NCI-H460 (cell line): ENCODE data around the gene GNG13. TPM values are rescaled to one million over a fixed set of nuclear protein-coding genes. Genes with fewer than 3 reads are reported as not detected.

Source experiments
- DNase-seq: peaks from one replicate; pipeline ENCODE4 v3.0.0-alpha.2; 2016; ENCODE audit warnings: low read depth; ENCODE audit errors: extremely low read depth
- total RNA-seq: library from RNA; depleted of rRNA; stranded (reverse); fragments of >200 nt; shearing (Covaris generic); gene quantifications from 2 replicates; pipeline ENCODE4 v1.2.3, GENCODE V29; 2014

The GNG13 gene
- total RNA-seq, 1 experiment from 2014 or later, result not detected

- DNase-seq, result no peak
Observed at GRCh38 chr16:815861-816260, 15.3 kb upstream of the GNG13 start.

DNA sequence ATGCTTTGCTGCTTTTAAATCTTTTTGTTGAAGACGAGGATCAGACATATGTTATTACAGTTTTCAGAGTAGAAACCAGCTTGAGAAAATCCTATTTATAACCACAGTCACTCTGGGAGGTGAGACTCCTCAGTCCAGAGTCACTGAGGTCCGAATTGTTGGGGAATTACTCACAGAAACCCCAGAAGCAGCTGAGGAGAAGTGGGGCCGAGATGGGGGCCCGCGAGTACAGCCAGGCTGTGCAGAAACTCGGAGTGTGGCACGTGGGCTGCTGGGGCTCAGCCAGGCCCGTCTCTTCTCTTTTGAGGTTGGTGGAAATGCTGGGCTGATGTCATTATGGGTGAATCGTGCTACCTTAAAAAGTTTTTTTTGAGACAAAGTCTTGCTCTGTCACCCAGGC is 14.4 kb upstream of the GNG13 start:
- no peak for DNase-seq

DNA sequence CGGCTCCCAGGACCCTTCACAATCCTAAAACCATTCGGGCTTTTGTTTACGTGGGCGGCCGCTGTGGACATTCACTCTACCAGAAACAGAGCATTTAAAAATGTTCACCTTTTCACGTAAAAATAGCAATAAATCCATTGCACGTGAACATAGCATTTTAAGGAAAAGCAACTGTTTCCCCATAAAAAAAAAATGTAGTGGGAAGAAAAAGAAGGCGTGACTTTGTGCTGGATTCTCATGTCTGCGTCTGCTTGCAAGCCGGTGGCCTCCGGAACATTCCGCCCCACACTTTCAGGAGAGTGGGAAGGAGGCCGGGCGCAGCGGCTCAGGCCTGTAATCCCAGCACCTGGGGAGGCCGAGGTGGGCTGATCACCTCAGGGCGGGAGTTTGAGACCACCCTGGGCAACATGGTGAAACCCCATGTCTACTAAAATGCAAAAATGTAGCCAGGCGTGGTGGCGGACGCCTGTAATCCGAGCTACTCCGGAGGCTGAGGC is 13.4 kb upstream of the GNG13 start:
- DNase-seq, result no peak

- DNase-seq, result peak; percentile 24
Observed at GRCh38 chr16:813204-813915, 12.8 kb upstream of the GNG13 start.

- DNase-seq, result no peak
Observed at GRCh38 chr16:808085-808386, 7.5 kb upstream of the GNG13 start.

- peak; percentile 92 for DNase-seq
Observed at GRCh38 chr16:807347-808084, 7.0 kb upstream of the GNG13 start.

GRCh38 chr16:805474-805873 is 4.9 kb upstream of the GNG13 start:
- no peak for DNase-seq

DNA sequence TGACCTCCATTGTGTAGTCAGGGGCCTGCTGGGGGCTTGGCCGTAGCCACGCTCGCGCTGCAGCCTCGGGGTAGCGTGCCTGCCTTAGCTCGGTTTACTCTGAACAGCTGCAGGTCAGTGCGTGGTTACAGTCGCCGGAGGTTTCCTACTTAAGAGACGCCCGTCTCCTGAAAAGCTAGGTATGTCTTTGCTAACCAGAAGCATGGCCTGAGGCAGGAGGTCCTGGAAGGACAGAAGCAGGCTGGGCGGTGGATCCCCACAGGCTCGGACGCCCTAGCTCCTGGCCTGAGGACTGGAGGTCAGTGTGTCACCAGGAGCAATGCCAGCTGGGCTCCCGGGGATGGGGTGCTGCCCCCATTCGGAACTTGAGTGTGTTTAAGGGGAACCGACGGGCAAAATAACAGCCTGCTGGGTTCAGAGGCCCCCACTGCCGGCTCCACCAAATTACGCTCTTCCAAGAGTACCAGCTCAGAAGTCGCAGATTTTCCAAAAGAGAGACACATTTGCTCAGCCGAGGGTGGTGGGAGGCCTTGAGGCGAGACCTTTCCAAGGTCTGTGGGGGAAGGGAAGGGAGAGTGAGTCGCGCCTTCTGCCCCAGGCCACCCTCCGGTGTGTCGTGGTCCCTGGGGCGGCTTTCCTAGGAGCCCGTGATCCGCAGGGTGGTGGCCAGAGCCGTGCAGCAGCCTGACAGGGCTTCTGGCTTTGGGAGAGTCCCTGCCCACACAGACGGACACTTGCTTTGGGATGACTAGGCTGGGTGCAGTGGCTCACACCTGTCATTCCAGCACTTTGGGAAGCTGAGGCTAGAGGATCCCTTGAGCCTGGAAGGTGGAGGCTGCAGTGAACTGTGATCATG is 3.9 kb upstream of the GNG13 start:
- DNase-seq, result no peak

DNA sequence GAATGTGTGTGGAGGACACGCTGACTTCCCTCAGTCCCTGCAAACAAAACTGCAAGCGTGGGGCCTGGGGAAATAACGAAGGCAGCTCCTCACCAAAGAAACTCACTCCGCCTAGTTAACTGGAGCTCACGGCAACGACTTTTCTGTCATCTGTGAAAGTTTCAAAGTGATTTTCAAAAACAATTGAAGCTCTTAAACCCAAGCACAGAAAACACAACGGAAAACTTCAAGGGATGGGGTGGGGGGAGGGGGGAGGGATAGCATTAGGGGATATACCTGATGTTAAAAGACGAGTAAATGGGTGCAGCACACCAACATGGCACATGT is 3.2 kb upstream of the GNG13 start:
- DNase-seq, result no peak

- no peak for DNase-seq
Observed at GRCh38 chr16:802914-803753, 2.6 kb upstream of the GNG13 start.

- DNase-seq, result no peak
Observed at GRCh38 chr16:802461-802860, 1.9 kb upstream of the GNG13 start.

GRCh38 chr16:801584-802363 is 1.2 kb upstream of the GNG13 start:
- no peak for DNase-seq

DNA sequence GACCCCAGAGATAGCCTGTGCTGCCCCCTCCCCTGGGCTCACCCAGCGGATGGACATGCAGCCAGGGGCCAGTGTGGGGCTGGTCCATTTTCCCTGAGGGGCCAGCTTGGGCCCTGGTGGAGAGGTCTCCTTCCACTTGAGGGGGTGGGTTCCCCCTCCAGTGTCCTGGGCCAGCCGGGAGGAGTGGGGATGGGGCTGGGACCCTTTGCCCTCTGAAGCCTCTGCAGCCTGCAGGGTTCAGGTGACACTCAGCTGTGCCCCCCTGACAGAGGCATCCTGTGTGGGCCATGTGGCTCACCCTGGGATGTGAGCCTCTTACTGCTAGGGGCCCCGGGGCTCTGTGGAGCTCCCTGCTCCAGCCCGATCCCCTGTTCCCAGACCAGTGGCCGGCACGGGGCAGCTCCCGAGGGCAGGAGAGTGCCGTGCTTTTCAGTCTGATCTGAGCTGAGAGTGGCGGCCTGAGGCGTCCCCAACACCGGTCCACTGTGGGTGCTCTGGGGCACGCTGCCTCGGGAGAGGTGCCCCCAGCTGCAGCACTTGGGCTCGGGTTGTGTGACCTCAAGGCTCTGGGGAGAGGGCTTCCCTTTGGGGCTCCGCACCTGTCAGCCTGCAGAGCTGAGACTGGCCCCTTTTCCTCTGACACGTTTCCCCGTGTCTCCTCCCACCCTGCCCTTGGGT is 439 bp upstream of the GNG13 start:
- DNase-seq, result no peak

GRCh38 chr16:799111-799947 is 1.2 kb downstream of the GNG13 start:
- no peak for DNase-seq

- DNase-seq, result no peak
Observed at GRCh38 chr16:798666-799065, 1.9 kb downstream of the GNG13 start.

DNA sequence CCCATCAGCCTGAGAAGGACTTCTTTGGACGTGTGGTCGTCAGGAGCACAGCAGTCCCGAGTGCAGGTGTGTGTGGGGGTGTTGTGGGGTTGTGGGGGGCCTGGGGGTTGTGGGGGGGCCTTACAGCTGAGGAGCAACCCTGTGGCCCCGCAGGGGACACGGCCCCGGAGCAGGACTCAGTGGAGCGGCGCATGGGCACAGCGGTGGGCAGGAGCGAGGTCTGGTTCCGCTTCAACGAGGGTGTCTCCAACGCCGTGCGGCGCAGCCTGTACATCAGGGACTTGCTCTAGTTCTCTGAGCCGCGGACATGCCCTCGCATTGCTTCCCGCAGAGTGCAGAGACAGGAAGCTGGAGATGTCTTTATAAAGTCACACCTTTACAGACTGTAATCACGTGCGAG is 2.8 kb downstream of the GNG13 start:
- no peak for DNase-seq

GRCh38 chr16:797120-797420 is 3.5 kb downstream of the GNG13 start:
- DNase-seq, result no peak

DNA sequence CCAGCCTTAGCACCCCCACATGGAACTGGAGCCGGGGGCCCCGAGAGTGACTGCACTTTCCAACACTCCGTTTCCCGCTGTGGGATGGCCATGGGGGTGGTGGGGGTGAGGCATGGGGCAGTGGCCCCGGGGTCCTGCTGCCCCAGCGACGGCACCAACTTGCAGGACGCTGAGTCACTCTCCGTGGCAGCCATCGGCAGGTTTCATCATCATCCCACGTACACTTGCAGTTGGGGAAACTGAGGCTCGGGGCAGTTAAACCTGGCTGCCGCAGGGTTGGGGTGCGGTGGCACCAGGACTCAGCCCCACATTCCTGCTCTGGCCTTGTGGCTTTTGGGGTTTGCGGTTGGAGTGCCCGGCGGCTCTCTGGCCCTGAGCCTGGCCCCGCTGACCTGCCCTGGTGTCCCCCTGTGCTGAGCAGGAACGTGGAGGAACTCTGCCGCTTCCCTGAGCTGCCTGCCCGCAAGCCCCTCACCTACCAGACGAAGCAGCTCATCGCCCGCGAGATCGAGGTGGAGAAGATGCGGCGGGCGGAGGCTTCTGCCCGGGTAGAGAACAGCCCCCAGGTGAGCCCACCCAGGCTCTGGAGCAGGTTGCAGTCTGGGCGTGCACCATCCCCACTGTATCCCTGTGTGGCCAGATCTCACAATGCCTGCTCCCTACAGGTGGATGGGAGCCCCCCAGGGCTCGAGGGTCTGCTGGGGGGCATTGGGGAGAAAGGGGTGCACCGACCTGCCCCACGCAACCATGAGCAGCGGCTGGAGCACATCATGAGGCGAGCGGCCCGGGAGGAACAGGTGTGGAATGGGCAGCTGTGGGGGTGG is 4.0 kb downstream of the GNG13 start:
- DNase-seq, result no peak
